Right lobe of liver (tissue), 6 donors: ENCODE results near the gene CCDC51. TPM values are rescaled to one million over a fixed set of nuclear protein-coding genes. Genes with fewer than 3 reads are reported as not detected.
A peak's percentile ranks its signal among the peaks of the same experiment; 100 is the strongest.
"Not testable (repeated sequence)": the region's sequence is repeated elsewhere in the genome, so short reads cannot be mapped to it uniquely, and the experiment has no call there.

ENCODE experiments used
- ATAC-seq, 4 donors: fragments of 200-7000 bp; cut with Tn5 transposase; one replicate each; pipeline ENCODE4 v1.9.1; 2020; ENCODE audit warnings: mild to moderate bottlenecking in 4 of 4, moderate library complexity in 4 of 4
- DNase-seq, 3 donors: peaks; one replicate each; pipeline ENCODE4 v3.0.0-alpha.2; 2020
- H3K27ac ChIP-seq, 3 donors: fragments of 200-600 bp; one replicate each; pipeline ENCODE4 v1.8.0; 2022
- H3K27me3 ChIP-seq, 2 donors: fragments of 200-600 bp; one replicate each; pipeline ENCODE4 v1.8.0; 2022
- H3K36me3 ChIP-seq, 4 donors: fragments of 200-600 bp; sonication (generic) in 1 of 4; one replicate each; pipeline versions ENCODE4 v1.5.1 to v1.8.0; 2017 to 2022; ENCODE audit warnings: control low read depth in 1 of 4
- H3K4me1 ChIP-seq, 4 donors: fragments of 200-600 bp; sonication (generic) in 1 of 4; one replicate each; pipeline versions ENCODE4 v1.5.1 to v1.8.0; 2017 to 2022; ENCODE audit warnings: control low read depth in 1 of 4
- H3K4me3 ChIP-seq, 3 donors: fragments of 200-600 bp; one replicate each; pipeline ENCODE4 v1.8.0; 2022
- H3K9me3 ChIP-seq, 4 donors: fragments of 200-600 bp; sonication (generic) in 1 of 4; one replicate each; pipeline versions ENCODE4 v1.5.1 to v1.8.0; 2017 to 2022; ENCODE audit warnings: control low read depth in 1 of 4
- CTCF ChIP-seq, 4 donors: fragments of 200-600 bp in 3 of 4; fragments of 450-650 bp in 1 of 4; IDR thresholded peaks; one replicate each; pipeline versions ENCODE4 v1.5.1 to v1.8.0; 2016 to 2022; ENCODE audit warnings: antibody characterized with exemption in 4 of 4, mild to moderate bottlenecking in 2 of 4
- POLR2A ChIP-seq: fragments of 450-650 bp; IDR thresholded peaks from one replicate; pipeline ENCODE4 v1.6.1; 2017; ENCODE audit warnings: antibody characterized with exemption, mild to moderate bottlenecking
- WGBS: methylation state at CpG from one replicate; pipeline ENCODE4 v1.1.6; 2018; ENCODE audit warnings: low coverage, low lambda C conversion rate; ENCODE audit not compliant: insufficient coverage; ENCODE audit errors: missing lambda C conversion rate; 5-methylcytosine and 5-hydroxymethylcytosine counted together
- intact Hi-C, 2 donors: fragments of 100-400 bp; cut with DNase I; formaldehyde crosslinking; loops; one replicate each; pipeline versions ENCODE4 v1.11.2 to v1.14.1; 2022
- total RNA-seq, 6 experiments: library from RNA; depleted of rRNA in 2 of 6; stranded (reverse); fragments of >200 nt in 2 of 6; fragmentation: NEBNext Ultra II Directional in 3 of 6; extraction: Animal tissue kit (Norgen Biotek cat#: 25700) in 3 of 6; gene quantifications; one replicate each; pipeline versions ENCODE4 v1.1.0 to v1.2.4, GENCODE V29; 2016 to 2023
- donor health status: DM: no; HTN: yes; CAD: no.
- donor health status: DM: no; HTN: no; CAD: no.
- donor health status: DM: no; HTN: no; CAD: no.
- donor health status: DM: no; HTN: yes; CAD: no.
- donor health status: DM: no; HTN: yes; CAD: no.

CCDC51 gene
- total RNA-seq, 6 experiments from 2014 or later, result 5.9 to 16.0 (median 8.1) TPM

GRCh38 chr3:48477959-48478520 is 38.1 kb upstream of the CCDC51 start:
- ATAC-seq (no peak), DNase-seq (no peak)
- intact Hi-C loops, result no loop called here
- no CpG with 5 or more reads among the region's 9 CpGs for WGBS
- Histone ChIP-seq H3K4me3 (no peak overlapping the region), H3K36me3 (no peaks in the 10 kb centered on the region), H3K27me3 (no peaks in the 10 kb centered on the region), H3K9me3 (no peaks in the 10 kb centered on the region), H3K27ac (no peak overlapping the region), H3K4me1 (peaks cover 0 to 9% (median 3%) of the 10 kb centered on the region in 4 donors)
- no peak for TF ChIP-seq POLR2A
- no peak for TF ChIP-seq CTCF (IDR thresholded peaks at IDR 0.05)

DNA sequence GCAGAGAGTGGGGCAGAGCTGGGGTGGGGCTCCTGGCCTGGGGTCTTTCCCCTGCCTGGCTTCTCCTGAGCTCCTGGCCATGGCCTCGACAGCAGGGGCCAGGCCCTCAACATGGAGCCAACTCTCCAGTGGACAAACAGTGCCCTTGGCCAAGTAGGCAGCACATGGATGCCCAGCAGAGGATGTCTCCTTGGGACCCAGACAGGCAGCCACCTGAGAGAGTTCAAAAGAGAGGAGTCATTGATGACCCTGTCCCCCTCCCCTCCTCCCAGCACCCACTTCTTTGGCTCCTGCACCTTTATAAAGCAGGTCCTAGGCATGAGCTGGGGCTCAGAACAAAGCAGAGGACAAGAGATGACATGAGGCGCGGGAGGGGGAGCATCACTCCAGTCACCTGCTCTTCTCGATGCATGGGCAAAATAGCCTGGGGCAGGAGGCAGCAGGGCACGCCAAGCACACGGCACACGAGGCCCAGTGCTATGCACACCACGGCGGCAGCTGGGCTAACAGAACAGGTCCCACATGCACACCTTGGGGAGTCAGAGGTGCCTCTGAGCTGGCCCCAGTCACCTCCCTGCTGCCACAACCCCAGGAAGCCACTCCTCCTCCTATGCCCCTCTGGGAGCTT is 36.6 kb upstream of the CCDC51 start:
- ATAC-seq (no peak), DNase-seq (no peak)
- no peak overlapping the region for H3K4me3 ChIP-seq
- H3K9me3 ChIP-seq, result no peaks in the 10 kb centered on the region
- no peaks in the 10 kb centered on the region for H3K27me3 ChIP-seq
- intact Hi-C loops, result no loop called here
- no peak overlapping the region for H3K27ac ChIP-seq
- TF ChIP-seq POLR2A (no peak), CTCF (IDR thresholded peaks at IDR 0.05) (no peak)
- H3K36me3 ChIP-seq, result no peaks in the 10 kb centered on the region
- WGBS, result 80% methylated on average over 1 of the region's 9 CpGs
- peaks cover 0 to 14% (median 6%) of the 10 kb centered on the region in 4 donors for H3K4me1 ChIP-seq

DNA sequence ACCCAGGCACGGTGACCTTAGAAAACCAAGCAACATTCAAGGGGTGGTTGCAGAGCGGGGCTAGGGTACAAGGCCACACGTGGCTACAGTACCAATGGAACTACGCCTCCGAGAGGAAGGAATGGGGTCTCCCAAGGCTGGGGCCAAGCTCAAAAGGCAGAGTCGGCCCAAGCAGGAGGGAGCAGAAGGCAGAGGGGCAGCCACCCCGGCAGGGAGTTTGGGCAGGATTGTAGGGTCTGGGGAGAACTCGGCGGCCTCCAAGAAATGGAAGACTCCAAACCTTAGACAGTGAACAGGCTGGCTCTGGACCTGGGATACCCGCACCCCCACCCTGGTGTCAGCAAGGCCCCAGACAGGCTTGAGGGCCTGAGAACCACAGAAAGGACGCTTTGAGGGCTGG is 35.3 kb upstream of the CCDC51 start:
- Histone ChIP-seq H3K4me3 (no peak overlapping the region), H3K36me3 (no peaks in the 10 kb centered on the region), H3K27ac (no peak overlapping the region), H3K27me3 (no peaks in the 10 kb centered on the region), H3K9me3 (no peaks in the 10 kb centered on the region), H3K4me1 (peaks cover 0 to 27% (median 13%) of the 10 kb centered on the region in 4 donors)
- intact Hi-C loops, result no loop called here
- ATAC-seq, result no peak
- no peak for DNase-seq
- TF ChIP-seq CTCF (IDR thresholded peaks at IDR 0.05), result no peak
- no peak for TF ChIP-seq POLR2A
- WGBS, result 93% methylated on average over 4 of the region's 11 CpGs

DNA sequence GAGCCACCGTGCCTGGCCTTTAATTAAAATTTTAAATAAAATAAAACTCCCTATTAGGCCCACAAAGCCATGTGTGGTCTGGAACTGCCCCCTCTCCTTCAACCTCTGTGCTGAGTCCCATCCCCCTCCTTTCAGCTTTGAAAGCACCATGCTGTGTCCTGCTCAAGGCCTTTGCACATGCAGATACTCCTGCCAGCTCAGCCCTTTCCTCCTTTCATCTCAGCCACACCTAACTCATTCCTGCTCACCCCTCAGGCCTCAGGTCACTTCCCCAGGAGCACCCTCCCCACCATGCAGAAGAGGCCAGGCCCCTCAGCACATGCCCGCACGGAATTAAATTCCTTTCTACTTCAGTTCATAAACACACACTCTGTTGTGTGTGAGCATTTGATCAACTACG is 34.7 kb upstream of the CCDC51 start:
- WGBS, result 93% methylated on average over 4 of the region's 4 CpGs
- intact Hi-C loops, result no loop called here

GRCh38 chr3:48474031-48474430 is 34.1 kb upstream of the CCDC51 start:
- DNase-seq, H3K4me3 ChIP-seq, H3K27me3 ChIP-seq, H3K36me3 ChIP-seq, ATAC-seq, H3K9me3 ChIP-seq, intact Hi-C loops: not testable (repeated sequence)
- WGBS, result 85% methylated on average over 4 of the region's 4 CpGs
- H3K4me1 ChIP-seq, result peaks cover 0 to 37% (median 18%) of the 10 kb centered on the region in 4 donors
- H3K27ac ChIP-seq, result peak overlapping the region in 1 of 3 donors; percentile 98

More for the DNA sequence above, 34.7 kb upstream of the CCDC51 start:
- Histone ChIP-seq H3K27ac (no peak overlapping the region), H3K27me3 (no peaks in the 10 kb centered on the region), H3K4me1 (peaks cover 0 to 33% (median 16%) of the 10 kb centered on the region in 4 donors), H3K36me3 (no peaks in the 10 kb centered on the region), H3K9me3 (no peaks in the 10 kb centered on the region), H3K4me3 (no peak overlapping the region)
- DNase-seq (no peak), ATAC-seq (no peak)
- no peak for TF ChIP-seq CTCF (IDR thresholded peaks at IDR 0.05)
- no peak for TF ChIP-seq POLR2A
